DOHH2 (cell line): Measurements from ENCODE around the gene CLK2.
"Not testable (repeated sequence)": the region's sequence is repeated elsewhere in the genome, so short reads cannot be mapped to it uniquely, and the experiment has no call there.

Source experiments
- H3F3A ChIP-seq: fragments of 200-600 bp; sonication (generic), shearing (Covaris generic); 2 replicates; pipeline ENCODE4 v1.6.0; 2016; ENCODE audit warnings: antibody characterized with exemption, mild to moderate bottlenecking; ENCODE audit not compliant: control insufficient read depth, insufficient read depth
- H3K27ac ChIP-seq: fragments of 200-600 bp; sonication (generic); 2 replicates; pipeline ENCODE4 v1.5.1; 2014; ENCODE audit warnings: low read depth, mild to moderate bottlenecking, low read length, moderate library complexity
- H3K27me3 ChIP-seq: fragments of 200-600 bp; sonication (generic); 2 replicates; pipeline ENCODE4 v1.6.1; 2014; ENCODE audit warnings: mild to moderate bottlenecking, low read length, mixed read lengths; ENCODE audit not compliant: control insufficient read depth
- H3K36me3 ChIP-seq: fragments of 200-600 bp; sonication (generic); 2 replicates; pipeline ENCODE4 v1.6.1; 2014; ENCODE audit warnings: mild to moderate bottlenecking, low read length, moderate library complexity, mixed read lengths; ENCODE audit not compliant: control insufficient read depth
- H3K4me1 ChIP-seq: fragments of 200-600 bp; sonication (generic); 2 replicates; pipeline ENCODE4 v1.6.1; 2014; ENCODE audit warnings: mild to moderate bottlenecking, low read length, mixed read lengths; ENCODE audit not compliant: control insufficient read depth
- H3K4me2 ChIP-seq: fragments of 200-600 bp; sonication (generic); 2 replicates; pipeline ENCODE4 v1.6.0; 2014; ENCODE audit warnings: mild to moderate bottlenecking, low read length, moderate library complexity
- H3K4me3 ChIP-seq: fragments of 200-600 bp; sonication (generic); 2 replicates; pipeline ENCODE4 v1.5.1; 2014; ENCODE audit warnings: mild to moderate bottlenecking, low read length, mixed read lengths
- H3K79me2 ChIP-seq: fragments of 200-600 bp; sonication (generic); 2 replicates; pipeline ENCODE4 v1.6.1; 2014; ENCODE audit warnings: mild to moderate bottlenecking, low read length, mixed read lengths; ENCODE audit not compliant: control insufficient read depth
- H3K9me2 ChIP-seq: fragments of 200-600 bp; sonication (generic); replicated peaks from 2 replicates; pipeline ENCODE4 v1.6.1; 2014; ENCODE audit warnings: mild to moderate bottlenecking, low read length, mixed read lengths; ENCODE audit not compliant: control insufficient read depth
- H3K9me3 ChIP-seq: fragments of 200-600 bp; sonication (generic); 2 replicates; pipeline ENCODE4 v1.6.1; 2014; ENCODE audit warnings: antibody characterized with exemption, low read length, mixed read lengths; ENCODE audit not compliant: control insufficient read depth, insufficient read depth
- H4K20me1 ChIP-seq: fragments of 200-600 bp; sonication (generic); 2 replicates; pipeline ENCODE4 v1.6.0; 2014; ENCODE audit warnings: low read depth, mild to moderate bottlenecking, antibody characterized with exemption, low read length, moderate library complexity; ENCODE audit not compliant: control insufficient read depth, insufficient read depth
- EZH2phosphoT487 ChIP-seq: fragments of 200-600 bp; sonication (generic); IDR thresholded peaks from 2 replicates; pipeline ENCODE4 v1.6.1; 2017; ENCODE audit warnings: borderline replicate concordance, mild to moderate bottlenecking, antibody characterized with exemption, low read length, moderate library complexity, mixed read lengths
- TF ChIP-seq, protein P1 (sequence below): fragments of 200-600 bp; sonication (generic); IDR thresholded peaks from one replicate; pipeline ENCODE4 v1.5.1; 2014; ENCODE audit warnings: antibody characterized with exemption, mild to moderate bottlenecking, low read depth, low read length; ENCODE audit not compliant: poor library complexity, severe bottlenecking

The CLK2 gene

DNA sequence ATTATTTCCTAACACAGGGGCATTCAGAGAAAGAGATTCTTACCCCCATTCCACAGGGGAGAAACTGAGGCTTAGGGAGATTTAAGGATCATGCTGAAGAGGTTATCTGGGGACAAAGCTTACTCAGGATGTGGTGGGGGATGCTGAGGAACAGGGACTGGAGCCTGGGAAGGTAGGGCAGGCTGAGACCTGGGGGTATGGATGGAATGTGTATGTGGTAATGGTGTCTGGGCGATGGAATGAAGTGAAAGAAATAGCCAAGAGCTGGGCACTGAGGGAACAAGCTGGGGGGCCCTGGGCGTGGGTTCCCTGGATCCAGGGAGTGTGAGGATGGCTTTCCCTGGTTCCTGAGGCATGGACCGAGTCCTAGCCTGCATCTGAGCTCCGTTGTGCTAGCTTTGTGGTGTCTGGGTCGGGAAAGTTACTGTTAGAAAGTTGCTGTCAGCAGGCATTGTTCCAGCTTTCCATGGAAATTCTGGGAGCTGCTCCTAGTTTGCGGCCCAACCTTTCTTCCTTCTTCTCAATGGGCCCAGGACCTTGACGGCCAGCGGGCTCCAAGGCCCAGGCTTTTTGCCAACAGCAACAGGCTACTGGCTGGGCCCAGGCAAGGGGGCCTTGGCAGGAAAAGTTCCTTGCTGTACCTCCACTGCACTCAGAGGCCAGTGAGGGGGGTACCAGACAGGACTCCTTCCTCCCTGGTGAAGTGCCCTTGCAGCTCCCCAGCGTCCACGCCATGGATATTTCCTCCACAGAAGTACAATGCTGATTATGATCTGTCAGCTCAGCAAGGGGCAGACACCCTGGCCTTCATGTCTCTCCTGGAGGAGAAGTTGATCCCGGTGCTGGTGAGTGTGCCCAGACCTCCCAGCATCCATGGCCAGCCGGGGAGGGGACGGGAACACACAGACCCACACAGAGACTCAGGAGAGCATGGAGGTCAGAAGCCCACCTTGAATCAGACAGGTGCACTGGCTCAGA lies 41.0 kb downstream of the CLK2 start:
- H3K79me2 ChIP-seq, H3F3A ChIP-seq, H3K9me3 ChIP-seq, H3K4me2 ChIP-seq, H4K20me1 ChIP-seq, H3K9me2 ChIP-seq, H3K36me3 ChIP-seq, H3K4me3 ChIP-seq, H3K27me3 ChIP-seq, H3K27ac ChIP-seq: not testable (repeated sequence)
- peaks cover 12% of the 10 kb centered on the region for H3K4me1 ChIP-seq

DNA sequence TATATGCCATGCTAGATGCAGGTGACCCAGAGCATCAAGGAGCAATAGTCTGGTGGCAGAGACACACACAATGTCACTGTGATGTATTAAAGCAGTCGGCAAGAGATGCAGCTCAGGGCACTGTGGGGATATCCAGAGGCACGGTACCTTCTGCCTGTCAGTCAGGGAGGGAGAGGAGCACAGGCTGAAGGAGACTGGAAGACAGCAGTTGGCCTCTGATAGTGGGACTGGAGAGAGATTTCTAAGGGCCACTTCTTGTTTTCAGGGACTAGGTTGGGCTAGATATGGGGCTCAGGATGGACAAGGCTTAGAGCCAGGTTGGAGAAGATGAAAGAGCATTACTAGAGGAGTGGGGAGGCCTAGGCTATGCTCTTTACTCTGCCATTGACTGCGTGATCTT lies 42.0 kb downstream of the CLK2 start:
- Histone ChIP-seq H3K4me1 (peaks cover 14% of the 10 kb centered on the region), H3K36me3 (peaks cover 11% of the 10 kb centered on the region), H3F3A (peaks cover 12% of the 10 kb centered on the region), H3K79me2 (peaks cover 15% of the 10 kb centered on the region)
- H3K9me3 ChIP-seq, H4K20me1 ChIP-seq, H3K27ac ChIP-seq, H3K9me2 ChIP-seq, H3K4me3 ChIP-seq, H3K4me2 ChIP-seq, H3K27me3 ChIP-seq: not testable (repeated sequence)

DNA sequence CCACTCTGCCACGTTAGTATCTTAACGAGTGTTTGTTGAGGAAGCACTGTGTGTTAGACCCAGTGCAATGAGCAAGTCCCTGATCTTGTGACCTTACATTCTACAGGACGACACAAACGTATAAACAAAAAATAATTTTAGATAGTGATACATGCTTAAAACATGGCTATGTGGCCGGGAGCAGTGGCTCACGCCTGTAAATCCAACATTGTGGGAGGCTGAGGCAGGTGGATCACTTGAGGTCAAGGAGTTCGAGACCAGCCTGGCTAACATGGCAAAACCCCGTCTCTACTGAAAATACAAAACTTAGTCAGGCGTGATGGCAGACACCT lies 45.2 kb downstream of the CLK2 start:
- no peak for TF ChIP-seq EZH2phosphoT487
- TF ChIP-seq, protein P1, sequence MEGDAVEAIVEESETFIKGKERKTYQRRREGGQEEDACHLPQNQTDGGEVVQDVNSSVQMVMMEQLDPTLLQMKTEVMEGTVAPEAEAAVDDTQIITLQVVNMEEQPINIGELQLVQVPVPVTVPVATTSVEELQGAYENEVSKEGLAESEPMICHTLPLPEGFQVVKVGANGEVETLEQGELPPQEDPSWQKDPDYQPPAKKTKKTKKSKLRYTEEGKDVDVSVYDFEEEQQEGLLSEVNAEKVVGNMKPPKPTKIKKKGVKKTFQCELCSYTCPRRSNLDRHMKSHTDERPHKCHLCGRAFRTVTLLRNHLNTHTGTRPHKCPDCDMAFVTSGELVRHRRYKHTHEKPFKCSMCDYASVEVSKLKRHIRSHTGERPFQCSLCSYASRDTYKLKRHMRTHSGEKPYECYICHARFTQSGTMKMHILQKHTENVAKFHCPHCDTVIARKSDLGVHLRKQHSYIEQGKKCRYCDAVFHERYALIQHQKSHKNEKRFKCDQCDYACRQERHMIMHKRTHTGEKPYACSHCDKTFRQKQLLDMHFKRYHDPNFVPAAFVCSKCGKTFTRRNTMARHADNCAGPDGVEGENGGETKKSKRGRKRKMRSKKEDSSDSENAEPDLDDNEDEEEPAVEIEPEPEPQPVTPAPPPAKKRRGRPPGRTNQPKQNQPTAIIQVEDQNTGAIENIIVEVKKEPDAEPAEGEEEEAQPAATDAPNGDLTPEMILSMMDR: peak; percentile 25
- H3K79me2 ChIP-seq: peaks cover 29% of the 10 kb centered on the region
- H3K4me1 ChIP-seq: peaks cover 46% of the 10 kb centered on the region
- H3K9me2 ChIP-seq: no peaks in the 10 kb centered on the region
- peak overlapping the region; percentile 98 for H3K4me3 ChIP-seq
- peak overlapping the region; percentile 95 for H3K4me2 ChIP-seq
- H4K20me1 ChIP-seq: no peaks in the 10 kb centered on the region
- H3K27me3 ChIP-seq: no peaks in the 10 kb centered on the region
- peak overlapping the region; percentile 71 for H3K27ac ChIP-seq
- H3F3A ChIP-seq: peaks cover 44% of the 10 kb centered on the region
- H3K9me3 ChIP-seq: no peaks in the 10 kb centered on the region
- peaks cover 22% of the 10 kb centered on the region for H3K36me3 ChIP-seq

DNA sequence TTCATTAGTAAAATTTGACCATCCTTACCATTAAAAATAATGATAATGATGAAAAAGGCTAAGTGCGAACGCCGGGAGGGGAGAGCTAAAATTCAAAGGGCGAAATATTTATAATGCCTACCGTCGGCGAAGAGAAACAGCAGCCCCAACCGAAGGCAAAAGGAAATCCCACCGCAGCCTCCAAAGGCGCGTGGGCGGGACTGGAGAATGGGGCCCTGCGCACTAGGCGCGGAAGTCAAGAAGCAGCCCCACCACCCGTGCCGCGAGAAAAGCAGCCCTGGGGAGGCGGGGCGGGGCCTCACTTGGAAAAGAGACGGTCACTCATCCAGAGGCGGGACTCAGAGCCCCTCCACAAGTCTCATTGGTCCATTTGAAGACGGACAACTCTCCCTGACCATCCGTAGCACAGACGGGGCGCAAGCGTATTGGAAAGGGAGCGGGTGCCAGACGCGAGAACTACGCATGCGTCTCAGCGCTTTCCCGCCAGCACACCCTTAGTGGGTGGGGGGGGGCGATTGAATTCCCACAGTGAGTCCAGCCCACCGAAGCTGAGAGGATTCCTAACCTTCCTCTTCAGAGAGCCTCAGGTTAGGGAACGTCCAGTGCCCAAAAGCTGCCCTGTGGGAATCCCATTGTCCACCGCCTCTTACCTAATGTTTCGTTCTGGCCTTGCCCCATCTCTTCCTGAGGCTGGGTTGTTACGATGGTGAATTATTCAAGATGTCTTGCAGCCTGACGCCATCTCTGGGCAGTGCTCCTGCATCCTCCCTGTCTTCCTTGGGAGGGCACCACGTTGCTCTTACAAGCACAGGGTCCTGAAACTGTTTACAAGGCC lies 45.8 kb downstream of the CLK2 start:
- peak overlapping the region; percentile 91 for H3K27ac ChIP-seq
- H3K4me3 ChIP-seq: peak overlapping the region; percentile 98
- no peaks in the 10 kb centered on the region for H3K27me3 ChIP-seq
- peak overlapping the region; percentile 95 for H3K4me2 ChIP-seq
- H3K9me3 ChIP-seq: no peaks in the 10 kb centered on the region
- no peaks in the 10 kb centered on the region for H4K20me1 ChIP-seq
- peaks cover 51% of the 10 kb centered on the region for H3K4me1 ChIP-seq
- H3K36me3 ChIP-seq: peaks cover 22% of the 10 kb centered on the region
- TF ChIP-seq EZH2phosphoT487: no peak
- TF ChIP-seq, protein P1: no peak
- peaks cover 30% of the 10 kb centered on the region for H3K79me2 ChIP-seq
- no peaks in the 10 kb centered on the region for H3K9me2 ChIP-seq
- peaks cover 44% of the 10 kb centered on the region for H3F3A ChIP-seq
